Natural killer cell (primary cell): ENCODE results near the gene CDH13. TPM values are rescaled to one million over a fixed set of nuclear protein-coding genes. Genes with fewer than 3 reads are reported as not detected.

Experiments
- ATAC-seq, 3 donors: fragments of 150-1000 bp in 2 of 3; fragments of 200-7000 bp in 1 of 3; cut with Tn5 transposase; 1 replicate in 1 of 3; 2 replicates in 2 of 3; pipeline ENCODE4 v1.10.0; 2021; ENCODE audit warnings: mild to moderate bottlenecking in 2 of 3, moderate library complexity in 2 of 3
- DNase-seq, 2 donors: peaks; one replicate each; pipeline versions ENCODE4 v3.0.0 to v3.0.0-alpha.2; 2013 to 2021; ENCODE audit warnings: mixed read lengths in 1 of 2
- H3K27ac ChIP-seq: one replicate; pipeline ENCODE4 v1.5.1; 2013; ENCODE audit warnings: mild to moderate bottlenecking, low read length
- H3K27me3 ChIP-seq: one replicate; pipeline ENCODE4 v1.6.1; 2013; ENCODE audit warnings: low read length; ENCODE audit not compliant: control insufficient read depth, insufficient read depth
- H3K36me3 ChIP-seq: one replicate; pipeline ENCODE4 v1.6.1; 2013; ENCODE audit warnings: low read length; ENCODE audit not compliant: control insufficient read depth, insufficient read depth
- H3K4me1 ChIP-seq: one replicate; pipeline ENCODE4 v1.6.1; 2013; ENCODE audit warnings: low read length; ENCODE audit not compliant: control insufficient read depth, insufficient read depth
- H3K4me3 ChIP-seq: one replicate; pipeline ENCODE4 v1.5.1; 2013; ENCODE audit warnings: low read length
- H3K9me3 ChIP-seq: one replicate; pipeline ENCODE4 v1.6.1; 2013; ENCODE audit warnings: low read length; ENCODE audit not compliant: control insufficient read depth, insufficient read depth
- H3K27ac Mint-ChIP-seq, 2 donors: one replicate each; pipeline ENCODE4 v1.8.0; 2022; ENCODE audit warnings: mild to moderate bottlenecking in 2 of 2, mixed read lengths in 2 of 2, moderate library complexity in 1 of 2
- H3K27me3 Mint-ChIP-seq, 2 donors: one replicate each; pipeline ENCODE4 v1.8.0; 2022; ENCODE audit warnings: low read depth in 2 of 2, mixed read lengths in 2 of 2
- H3K36me3 Mint-ChIP-seq: one replicate; pipeline ENCODE4 v1.8.0; 2022; ENCODE audit warnings: mixed read lengths
- H3K4me1 Mint-ChIP-seq, 2 donors: one replicate each; pipeline ENCODE4 v1.8.0; 2022; ENCODE audit warnings: mixed read lengths in 2 of 2
- H3K4me3 Mint-ChIP-seq: one replicate; pipeline ENCODE4 v1.8.0; 2022; ENCODE audit warnings: mild to moderate bottlenecking, moderate library complexity, mixed read lengths
- H3K9me3 Mint-ChIP-seq, 2 donors: one replicate each; pipeline ENCODE4 v1.8.0; 2022; ENCODE audit warnings: mixed read lengths in 2 of 2
- CTCF ChIP-seq: fragments of 200-600 bp; IDR thresholded peaks from one replicate; pipeline ENCODE4 v1.8.0; 2022; ENCODE audit warnings: antibody characterized with exemption
- WGBS: methylation state at CpG from one replicate; pipeline ENCODE4 v1.1.7; 2013; ENCODE audit warnings: missing lambda C conversion rate; ENCODE audit not compliant: insufficient coverage; 5-methylcytosine and 5-hydroxymethylcytosine counted together
- intact Hi-C: fragments of 100-400 bp; cut with micrococcal nuclease; formaldehyde crosslinking; loops from one replicate; pipeline ENCODE4 v1.14.2; 2022
- total RNA-seq, 4 donors: library from RNA; stranded (reverse); fragments of 120-200 nt in 1 of 4; gene quantifications; one replicate each; pipeline versions ENCODE4 v1.2.3 to v1.2.4, GENCODE V29; 2013 to 2022

Gene CDH13
- total RNA-seq, 3 donors from 2014 or later (not counting 1 experiment from before 2014, with no cell fraction given), result not detected

GRCh38 chr16:83328936-83329335 is 702.2 kb downstream of the CDH13 start:
- H3K4me3 Mint-ChIP-seq, result no peak overlapping the region
- no peaks in the 10 kb centered on the region for H3K4me1 Mint-ChIP-seq
- no peaks in the 10 kb centered on the region for H3K9me3 ChIP-seq
- no peak overlapping the region for H3K27ac Mint-ChIP-seq
- ATAC-seq, result no peak
- H3K27me3 Mint-ChIP-seq, result peaks cover 3 to 22% of the 10 kb centered on the region in 2 donors
- H3K9me3 Mint-ChIP-seq, result no peaks in the 10 kb centered on the region
- H3K4me1 ChIP-seq, result no peaks in the 10 kb centered on the region
- DNase-seq, result no peak
- intact Hi-C loops, result no loop called here
- no peaks in the 10 kb centered on the region for H3K36me3 ChIP-seq
- no peak overlapping the region for H3K4me3 ChIP-seq
- H3K27ac ChIP-seq, result no peak overlapping the region
- no peak for TF ChIP-seq CTCF
- H3K27me3 ChIP-seq, result no peaks in the 10 kb centered on the region
- 88% methylated on average over 3 of the region's 3 CpGs for WGBS
- H3K36me3 Mint-ChIP-seq, result no peaks in the 10 kb centered on the region

- no peaks in the 10 kb centered on the region for H3K36me3 Mint-ChIP-seq
- ATAC-seq, result no peak
- Histone ChIP-seq H3K9me3 (no peaks in the 10 kb centered on the region), H3K27me3 (no peaks in the 10 kb centered on the region), H3K4me1 (no peaks in the 10 kb centered on the region), H3K36me3 (no peaks in the 10 kb centered on the region), H3K27ac (no peak overlapping the region), H3K4me3 (no peak overlapping the region)
- WGBS, result 86% methylated on average over 5 of the region's 7 CpGs
- no peak for TF ChIP-seq CTCF
- intact Hi-C loops, result no loop called here
- H3K27me3 Mint-ChIP-seq, result peaks cover 3 to 22% of the 10 kb centered on the region in 2 donors
- H3K4me1 Mint-ChIP-seq, result no peaks in the 10 kb centered on the region
- H3K9me3 Mint-ChIP-seq, result no peaks in the 10 kb centered on the region
- H3K4me3 Mint-ChIP-seq, result no peak overlapping the region
- no peak for DNase-seq
- H3K27ac Mint-ChIP-seq, result no peak overlapping the region
These were observed 702.7 kb downstream of the CDH13 start for GRCh38 chr16:83329441-83329840.

GRCh38 chr16:83330251-83330650 is 703.5 kb downstream of the CDH13 start:
- Mint-ChIP-seq H3K9me3 (no peaks in the 10 kb centered on the region), H3K36me3 (no peaks in the 10 kb centered on the region), H3K27ac (no peak overlapping the region), H3K4me3 (no peak overlapping the region), H3K27me3 (peaks cover 3 to 22% of the 10 kb centered on the region in 2 donors), H3K4me1 (no peaks in the 10 kb centered on the region)
- no peak for TF ChIP-seq CTCF
- no peaks in the 10 kb centered on the region for H3K4me1 ChIP-seq
- H3K36me3 ChIP-seq, result no peaks in the 10 kb centered on the region
- H3K9me3 ChIP-seq, result no peaks in the 10 kb centered on the region
- no peaks in the 10 kb centered on the region for H3K27me3 ChIP-seq
- H3K4me3 ChIP-seq, result no peak overlapping the region
- no peak for DNase-seq
- intact Hi-C loops, result no loop called here
- H3K27ac ChIP-seq, result no peak overlapping the region
- ATAC-seq, result no peak
- WGBS, result 89% methylated on average over 2 of the region's 2 CpGs

- Histone ChIP-seq H3K4me3 (no peak overlapping the region), H3K27ac (no peak overlapping the region), H3K27me3 (no peaks in the 10 kb centered on the region), H3K9me3 (no peaks in the 10 kb centered on the region), H3K4me1 (no peaks in the 10 kb centered on the region), H3K36me3 (no peaks in the 10 kb centered on the region)
- TF ChIP-seq CTCF, result no peak
- intact Hi-C loops, result no loop called here
- Mint-ChIP-seq H3K4me3 (no peak overlapping the region), H3K27ac (no peak overlapping the region), H3K9me3 (no peaks in the 10 kb centered on the region), H3K4me1 (no peaks in the 10 kb centered on the region), H3K27me3 (peaks cover 7 to 10% of the 10 kb centered on the region in 2 donors), H3K36me3 (no peaks in the 10 kb centered on the region)
- WGBS, result 89% methylated on average over 2 of the region's 2 CpGs
- DNase-seq (no peak), ATAC-seq (no peak)
These were observed 708.3 kb downstream of the CDH13 start for GRCh38 chr16:83335076-83335475.
